ENCODE results near the gene STXBP5L.

DNA sequence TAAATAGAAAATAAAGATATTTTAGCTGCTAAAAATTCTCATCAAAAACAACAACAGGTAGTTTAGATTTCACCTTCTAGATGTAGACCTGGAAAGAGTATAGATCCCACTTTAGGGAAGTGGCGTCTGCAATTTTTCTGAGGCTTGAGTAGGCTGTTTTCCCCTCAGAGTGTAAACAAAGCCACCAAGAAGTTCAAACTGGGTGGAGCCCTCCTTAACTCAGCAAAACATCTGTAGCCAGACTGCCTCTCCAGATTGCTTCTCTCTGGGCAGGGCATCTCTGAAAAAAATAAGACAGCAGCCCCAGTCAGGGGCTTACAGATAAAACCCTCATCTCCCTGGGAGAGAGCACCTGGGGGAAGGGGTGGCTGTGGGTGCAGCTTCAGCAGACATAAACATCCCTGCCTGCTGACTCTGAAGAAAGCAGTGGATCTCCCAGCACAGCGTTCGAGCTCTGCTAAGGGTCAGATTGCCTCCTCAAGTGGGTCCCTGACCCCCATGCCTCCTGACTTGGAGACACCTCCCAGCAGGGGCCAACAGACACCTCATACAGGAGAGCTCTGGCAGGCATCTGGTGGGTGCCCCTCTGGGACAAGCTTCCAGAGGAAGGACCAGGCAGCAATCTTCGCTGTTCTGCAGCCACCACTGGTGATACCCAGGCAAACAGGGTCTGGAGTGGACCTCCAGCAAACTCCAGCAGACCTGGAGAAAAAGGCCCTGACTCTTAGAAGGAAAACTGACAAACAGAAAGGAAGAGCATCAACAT is 259.6 kb downstream of the STXBP5L start:
- TF ChIP-seq, protein P1, sequence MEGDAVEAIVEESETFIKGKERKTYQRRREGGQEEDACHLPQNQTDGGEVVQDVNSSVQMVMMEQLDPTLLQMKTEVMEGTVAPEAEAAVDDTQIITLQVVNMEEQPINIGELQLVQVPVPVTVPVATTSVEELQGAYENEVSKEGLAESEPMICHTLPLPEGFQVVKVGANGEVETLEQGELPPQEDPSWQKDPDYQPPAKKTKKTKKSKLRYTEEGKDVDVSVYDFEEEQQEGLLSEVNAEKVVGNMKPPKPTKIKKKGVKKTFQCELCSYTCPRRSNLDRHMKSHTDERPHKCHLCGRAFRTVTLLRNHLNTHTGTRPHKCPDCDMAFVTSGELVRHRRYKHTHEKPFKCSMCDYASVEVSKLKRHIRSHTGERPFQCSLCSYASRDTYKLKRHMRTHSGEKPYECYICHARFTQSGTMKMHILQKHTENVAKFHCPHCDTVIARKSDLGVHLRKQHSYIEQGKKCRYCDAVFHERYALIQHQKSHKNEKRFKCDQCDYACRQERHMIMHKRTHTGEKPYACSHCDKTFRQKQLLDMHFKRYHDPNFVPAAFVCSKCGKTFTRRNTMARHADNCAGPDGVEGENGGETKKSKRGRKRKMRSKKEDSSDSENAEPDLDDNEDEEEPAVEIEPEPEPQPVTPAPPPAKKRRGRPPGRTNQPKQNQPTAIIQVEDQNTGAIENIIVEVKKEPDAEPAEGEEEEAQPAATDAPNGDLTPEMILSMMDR (IDR thresholded peaks at IDR 0.05) = no peak
- TF ChIP-seq POLR2A (IDR thresholded peaks at IDR 0.05) = no peak
